ENCODE results near the gene CAPZB. TPM values are rescaled to one million over a fixed set of nuclear protein-coding genes. Genes with fewer than 3 reads are reported as not detected.

Gene CAPZB
- total RNA-seq, 1 donor from 2014 or later = 264 TPM

DNA sequence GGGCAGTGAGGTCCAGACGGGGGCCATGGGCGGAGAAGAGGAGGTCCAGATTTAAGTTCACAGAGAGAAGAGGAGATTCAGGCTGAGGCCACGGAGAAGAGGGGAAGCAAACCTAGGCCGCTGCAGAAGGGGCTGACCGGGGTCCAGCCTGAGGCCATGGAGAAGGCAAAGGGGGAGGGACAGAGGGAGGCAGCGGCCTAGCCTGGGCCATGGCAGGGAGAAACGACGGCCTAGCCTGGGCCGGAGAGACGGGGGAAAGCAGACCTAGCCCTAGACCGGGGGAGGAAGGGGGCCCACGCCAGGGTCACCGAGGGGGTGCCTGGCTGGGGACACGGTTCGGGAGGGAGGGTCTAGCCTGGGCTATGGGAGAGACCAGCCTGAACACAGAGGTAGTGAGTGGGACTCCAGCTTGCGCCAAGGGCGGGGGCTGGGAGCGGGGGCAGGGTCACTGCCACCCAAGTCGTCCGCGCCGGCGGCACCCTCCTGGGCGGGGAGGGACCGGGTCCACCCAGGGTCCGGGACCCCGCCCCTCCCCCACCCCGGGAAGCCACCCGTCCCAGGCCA lies 459 bp downstream of the CAPZB start:
- Mint-ChIP-seq H3K27me3 (no peaks in the 10 kb centered on the region), H3K4me1 (ENCODE audit: unreplicated experiment) (peaks cover 46% of the 10 kb centered on the region), H3K27ac (peak overlapping the region; percentile 90), H3K36me3 (peaks cover 6% of the 10 kb centered on the region), H3K9me3 (no peaks in the 10 kb centered on the region), H3K4me3 (peak overlapping the region; percentile 94)
- no peak for DNase-seq (ENCODE audit: extremely low spot score, unreplicated experiment)
- TF ChIP-seq, protein P1, sequence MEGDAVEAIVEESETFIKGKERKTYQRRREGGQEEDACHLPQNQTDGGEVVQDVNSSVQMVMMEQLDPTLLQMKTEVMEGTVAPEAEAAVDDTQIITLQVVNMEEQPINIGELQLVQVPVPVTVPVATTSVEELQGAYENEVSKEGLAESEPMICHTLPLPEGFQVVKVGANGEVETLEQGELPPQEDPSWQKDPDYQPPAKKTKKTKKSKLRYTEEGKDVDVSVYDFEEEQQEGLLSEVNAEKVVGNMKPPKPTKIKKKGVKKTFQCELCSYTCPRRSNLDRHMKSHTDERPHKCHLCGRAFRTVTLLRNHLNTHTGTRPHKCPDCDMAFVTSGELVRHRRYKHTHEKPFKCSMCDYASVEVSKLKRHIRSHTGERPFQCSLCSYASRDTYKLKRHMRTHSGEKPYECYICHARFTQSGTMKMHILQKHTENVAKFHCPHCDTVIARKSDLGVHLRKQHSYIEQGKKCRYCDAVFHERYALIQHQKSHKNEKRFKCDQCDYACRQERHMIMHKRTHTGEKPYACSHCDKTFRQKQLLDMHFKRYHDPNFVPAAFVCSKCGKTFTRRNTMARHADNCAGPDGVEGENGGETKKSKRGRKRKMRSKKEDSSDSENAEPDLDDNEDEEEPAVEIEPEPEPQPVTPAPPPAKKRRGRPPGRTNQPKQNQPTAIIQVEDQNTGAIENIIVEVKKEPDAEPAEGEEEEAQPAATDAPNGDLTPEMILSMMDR (conservative IDR thresholded peaks at IDR 0.05) = no peak

DNA sequence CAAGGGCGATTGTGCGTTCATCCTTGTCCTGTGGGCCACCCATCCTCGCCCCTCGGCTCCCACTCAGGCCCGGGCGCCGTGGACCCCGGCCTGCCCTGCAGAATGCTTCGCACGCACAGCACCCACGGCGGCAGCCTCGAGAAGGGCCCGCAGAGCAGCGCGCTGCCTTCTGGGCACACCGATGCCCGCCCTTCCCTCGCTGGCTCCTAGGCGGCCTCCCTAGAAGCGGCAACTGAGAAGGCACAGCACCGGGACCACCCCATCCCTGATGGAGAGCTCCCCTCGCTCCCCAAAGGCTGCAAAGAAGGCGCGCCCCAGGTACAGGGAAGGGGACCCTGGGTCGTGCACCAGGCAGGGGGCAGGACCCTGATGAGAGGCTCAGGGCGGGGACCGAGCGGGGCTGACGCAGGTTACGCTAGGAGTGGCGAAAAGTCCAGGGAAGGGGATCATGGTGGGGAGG lies 971 bp downstream of the CAPZB start:
- TF ChIP-seq, protein P1 (conservative IDR thresholded peaks at IDR 0.05) = no peak
- H3K27ac Mint-ChIP-seq = peak overlapping the region; percentile 90
- peaks cover 51% of the 10 kb centered on the region for H3K4me1 Mint-ChIP-seq (ENCODE audit: unreplicated experiment)
- H3K9me3 Mint-ChIP-seq = no peaks in the 10 kb centered on the region
- DNase-seq (ENCODE audit: extremely low spot score, unreplicated experiment) = no peak
- no peaks in the 10 kb centered on the region for H3K27me3 Mint-ChIP-seq
- H3K4me3 Mint-ChIP-seq = peak overlapping the region; percentile 94
- peaks cover 11% of the 10 kb centered on the region for H3K36me3 Mint-ChIP-seq

DNA sequence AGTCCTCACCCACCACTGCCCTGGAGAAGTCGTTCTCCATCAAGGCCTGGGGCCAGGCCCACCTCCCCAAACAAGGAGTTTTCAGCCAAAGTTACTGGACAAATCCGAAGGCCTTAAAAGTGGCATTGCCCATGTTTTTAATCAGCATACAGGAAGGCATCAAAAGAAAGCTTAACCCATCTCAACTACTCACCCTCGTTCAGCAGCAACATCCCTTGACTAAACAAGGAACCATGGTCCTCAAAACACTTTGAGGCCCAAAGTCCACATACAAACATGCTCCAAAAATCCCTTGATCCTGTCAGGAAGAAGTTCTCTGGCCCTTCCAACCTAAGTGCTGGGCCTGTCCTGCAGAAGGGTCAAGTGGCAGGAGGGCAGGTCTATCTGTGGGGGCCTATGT lies 1.6 kb downstream of the CAPZB start:
- no peaks in the 10 kb centered on the region for H3K27me3 Mint-ChIP-seq
- H3K36me3 Mint-ChIP-seq = peaks cover 11% of the 10 kb centered on the region
- H3K4me3 Mint-ChIP-seq = peak overlapping the region; percentile 94
- DNase-seq (ENCODE audit: extremely low spot score, unreplicated experiment) = no peak
- no peaks in the 10 kb centered on the region for H3K9me3 Mint-ChIP-seq
- H3K4me1 Mint-ChIP-seq (ENCODE audit: unreplicated experiment) = peaks cover 53% of the 10 kb centered on the region
- TF ChIP-seq, protein P1 (conservative IDR thresholded peaks at IDR 0.05) = no peak
- H3K27ac Mint-ChIP-seq = peak overlapping the region; percentile 90

DNA sequence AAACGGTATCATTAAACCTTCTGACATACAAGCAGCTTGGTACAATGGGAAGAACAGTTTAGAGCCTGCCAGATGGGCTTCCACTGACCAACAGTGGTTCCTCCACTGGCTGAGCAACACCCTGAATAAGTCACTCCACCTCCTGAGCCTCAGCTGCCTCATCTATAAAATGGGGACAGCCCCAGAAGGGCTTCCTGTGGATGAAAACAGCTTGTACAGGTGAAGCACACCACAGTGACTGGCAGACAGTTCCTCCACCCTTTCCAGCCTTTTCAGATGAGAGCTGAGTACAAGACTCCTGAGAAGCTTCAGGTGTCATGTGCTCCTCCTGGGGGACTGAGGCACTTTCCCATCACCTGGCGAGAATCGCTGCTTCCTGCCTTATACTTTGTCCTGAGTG lies 2.1 kb downstream of the CAPZB start:
- H3K27ac Mint-ChIP-seq = peak overlapping the region; percentile 90
- H3K9me3 Mint-ChIP-seq = no peaks in the 10 kb centered on the region
- H3K36me3 Mint-ChIP-seq = peaks cover 11% of the 10 kb centered on the region
- H3K4me1 Mint-ChIP-seq (ENCODE audit: unreplicated experiment) = peaks cover 53% of the 10 kb centered on the region
- peak overlapping the region; percentile 94 for H3K4me3 Mint-ChIP-seq
- TF ChIP-seq, protein P1 (conservative IDR thresholded peaks at IDR 0.05) = no peak
- no peak for DNase-seq (ENCODE audit: extremely low spot score, unreplicated experiment)
- no peaks in the 10 kb centered on the region for H3K27me3 Mint-ChIP-seq

DNA sequence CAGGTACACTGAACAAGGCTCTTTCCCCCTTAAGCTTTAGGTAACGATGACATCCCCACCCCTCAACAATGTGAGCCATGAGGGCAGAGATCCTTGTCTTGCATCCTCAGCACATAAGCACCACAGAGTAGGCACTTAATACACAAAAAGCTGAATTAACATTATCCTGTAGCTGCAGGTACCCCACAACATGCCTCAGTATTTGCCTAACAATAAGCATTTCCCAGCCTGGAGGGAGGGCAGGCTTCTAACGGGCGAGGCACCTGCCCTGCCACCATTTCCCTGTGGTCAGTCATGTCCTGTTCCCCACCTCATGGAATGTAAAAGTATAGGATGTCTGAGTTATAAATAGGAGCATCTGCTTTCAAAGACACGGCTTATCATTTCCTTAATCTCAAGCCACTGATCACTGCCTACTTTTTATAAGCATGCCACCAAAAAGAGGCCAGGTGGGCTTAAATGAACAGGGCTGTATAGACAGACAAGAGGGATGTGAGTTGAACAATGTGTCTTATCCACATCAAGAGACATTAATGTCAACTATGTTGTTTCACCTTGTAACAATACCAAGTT lies 3.4 kb downstream of the CAPZB start:
- DNase-seq (ENCODE audit: extremely low spot score, unreplicated experiment) = no peak
- TF ChIP-seq, protein P1 (conservative IDR thresholded peaks at IDR 0.05) = no peak
- peak overlapping the region; percentile 90 for H3K27ac Mint-ChIP-seq
- H3K27me3 Mint-ChIP-seq = no peaks in the 10 kb centered on the region
- H3K4me3 Mint-ChIP-seq = peak overlapping the region; percentile 94
- peaks cover 53% of the 10 kb centered on the region for H3K4me1 Mint-ChIP-seq (ENCODE audit: unreplicated experiment)
- no peaks in the 10 kb centered on the region for H3K9me3 Mint-ChIP-seq
- H3K36me3 Mint-ChIP-seq = peaks cover 11% of the 10 kb centered on the region
